Fibroblast of villous mesenchyme (primary cell): ENCODE results near the gene RPTOR. TPM values are rescaled to one million over a fixed set of nuclear protein-coding genes. Genes with fewer than 3 reads are reported as not detected.

ENCODE experiments used
- DNase-seq: peaks from one replicate; pipeline ENCODE4 v3.0.0-alpha.2; 2010; ENCODE audit warnings: low read depth
- H3K4me3 ChIP-seq: 2 replicates; pipeline ENCODE4 v1.5.1; 2011; ENCODE audit warnings: low read depth, mild to moderate bottlenecking, low read length
- total RNA-seq: library from RNA; depleted of rRNA; stranded (reverse); fragments of >200 nt; gene quantifications from 2 replicates; pipeline ENCODE4 v1.2.3, GENCODE V29; 2012
- TF ChIP-seq, protein P1 (sequence below): IDR thresholded peaks from 2 replicates; pipeline ENCODE4 v1.5.1; 2012; ENCODE audit warnings: low read depth, mild to moderate bottlenecking, low read length; ENCODE audit not compliant: insufficient read depth

The RPTOR gene
- total RNA-seq, 1 donor, result 35.8 TPM

DNA sequence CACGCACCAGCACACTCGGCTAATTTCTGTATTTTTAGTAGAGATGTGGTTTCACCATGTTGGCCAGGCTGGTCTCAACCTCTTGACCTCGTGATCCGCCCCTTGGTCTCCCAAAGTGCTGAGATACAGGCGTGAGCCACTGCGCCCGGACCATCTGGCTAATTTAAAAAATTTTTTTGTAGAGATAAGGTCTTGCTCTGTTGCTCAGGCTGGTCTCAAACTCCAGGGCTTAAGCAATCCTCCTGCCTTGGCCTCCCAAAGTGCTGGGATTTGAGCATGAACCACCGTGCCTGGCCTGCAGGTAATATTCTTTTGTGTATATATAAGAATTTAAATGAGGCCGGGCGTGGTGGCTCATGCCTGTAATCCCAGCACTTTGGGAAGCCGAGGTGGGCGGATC lies 115.0 kb downstream of the RPTOR start:
- no peak for DNase-seq
- H3K4me3 ChIP-seq, result no peak overlapping the region
- TF ChIP-seq, protein P1, sequence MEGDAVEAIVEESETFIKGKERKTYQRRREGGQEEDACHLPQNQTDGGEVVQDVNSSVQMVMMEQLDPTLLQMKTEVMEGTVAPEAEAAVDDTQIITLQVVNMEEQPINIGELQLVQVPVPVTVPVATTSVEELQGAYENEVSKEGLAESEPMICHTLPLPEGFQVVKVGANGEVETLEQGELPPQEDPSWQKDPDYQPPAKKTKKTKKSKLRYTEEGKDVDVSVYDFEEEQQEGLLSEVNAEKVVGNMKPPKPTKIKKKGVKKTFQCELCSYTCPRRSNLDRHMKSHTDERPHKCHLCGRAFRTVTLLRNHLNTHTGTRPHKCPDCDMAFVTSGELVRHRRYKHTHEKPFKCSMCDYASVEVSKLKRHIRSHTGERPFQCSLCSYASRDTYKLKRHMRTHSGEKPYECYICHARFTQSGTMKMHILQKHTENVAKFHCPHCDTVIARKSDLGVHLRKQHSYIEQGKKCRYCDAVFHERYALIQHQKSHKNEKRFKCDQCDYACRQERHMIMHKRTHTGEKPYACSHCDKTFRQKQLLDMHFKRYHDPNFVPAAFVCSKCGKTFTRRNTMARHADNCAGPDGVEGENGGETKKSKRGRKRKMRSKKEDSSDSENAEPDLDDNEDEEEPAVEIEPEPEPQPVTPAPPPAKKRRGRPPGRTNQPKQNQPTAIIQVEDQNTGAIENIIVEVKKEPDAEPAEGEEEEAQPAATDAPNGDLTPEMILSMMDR, result no peak

DNA sequence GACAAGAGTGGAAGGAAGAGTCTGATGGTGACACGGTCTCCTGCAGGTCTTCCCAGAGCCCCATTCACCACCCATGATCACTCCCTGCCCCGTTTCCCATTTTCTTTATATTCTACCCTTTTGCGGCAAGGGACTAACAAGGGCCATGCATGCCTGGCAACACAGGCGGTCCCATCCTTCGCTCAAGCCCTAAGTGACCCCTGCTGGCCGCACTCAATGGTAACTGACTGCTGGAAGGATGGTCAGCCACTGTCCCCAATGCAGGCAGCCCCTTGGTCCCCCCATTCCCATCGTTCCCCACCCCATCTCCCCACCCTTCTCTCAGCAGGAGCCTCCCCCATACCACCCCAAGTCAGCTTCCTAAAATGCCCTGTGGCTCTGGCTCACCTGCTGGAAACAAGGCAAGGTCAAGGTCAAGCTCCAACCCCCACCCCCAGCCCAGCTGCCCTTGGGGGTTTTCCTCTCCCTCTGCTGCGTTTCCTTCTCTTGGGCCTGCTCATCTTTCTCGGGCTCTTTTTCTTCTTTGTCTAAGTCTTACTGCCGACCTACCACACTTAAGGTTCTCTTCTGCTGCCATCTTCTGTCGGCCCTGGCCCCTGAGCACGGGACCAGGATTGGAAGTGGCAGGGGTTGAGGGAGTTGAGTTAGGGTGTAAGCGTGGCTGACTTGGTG lies 116.0 kb downstream of the RPTOR start:
- no peak overlapping the region for H3K4me3 ChIP-seq
- TF ChIP-seq, protein P1, result no peak
- DNase-seq, result no peak

DNA sequence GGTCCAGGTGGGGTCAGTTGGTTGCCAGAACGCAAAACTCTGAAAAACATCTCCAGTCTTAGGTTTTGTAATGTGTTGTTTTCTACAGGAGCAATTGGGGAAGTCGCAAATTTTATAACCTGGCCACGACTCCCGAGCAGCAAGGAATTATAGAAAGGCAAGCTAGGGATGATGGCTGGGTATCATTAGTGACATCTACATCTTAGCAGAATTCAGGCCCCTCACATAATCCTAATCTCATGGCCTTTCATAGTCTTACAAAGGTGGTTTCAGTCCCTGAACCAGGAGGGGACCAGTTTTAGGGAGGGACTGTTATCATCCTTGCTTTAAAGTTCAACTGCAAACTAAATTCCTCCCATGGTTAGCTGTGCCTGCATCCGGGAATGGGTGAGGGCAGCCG lies 117.9 kb downstream of the RPTOR start:
- no peak overlapping the region for H3K4me3 ChIP-seq
- no peak for DNase-seq
- TF ChIP-seq, protein P1, result no peak

DNA sequence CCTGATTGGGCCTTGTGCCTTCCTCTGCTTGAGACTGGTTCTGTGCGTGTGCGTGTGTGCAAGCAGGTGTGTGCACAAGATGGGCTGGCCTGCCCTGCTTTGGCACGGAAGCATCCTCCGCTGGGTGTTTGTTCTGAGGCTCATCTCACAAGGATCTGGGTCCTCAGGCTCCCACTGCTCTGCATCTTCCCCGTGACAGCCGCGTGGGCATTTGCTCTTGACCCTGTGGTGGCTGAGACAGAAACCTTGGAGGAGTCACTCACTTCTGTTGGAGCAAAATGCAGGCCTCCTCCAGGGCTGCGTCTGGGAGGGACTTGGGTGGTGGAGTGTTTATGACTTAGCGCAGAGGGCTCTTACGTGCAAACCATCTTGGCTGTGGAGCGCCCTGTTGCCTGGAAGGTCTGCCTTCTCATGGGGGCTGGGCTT lies 119.2 kb downstream of the RPTOR start:
- DNase-seq, result peak; percentile 80
- H3K4me3 ChIP-seq, result no peak overlapping the region

DNA sequence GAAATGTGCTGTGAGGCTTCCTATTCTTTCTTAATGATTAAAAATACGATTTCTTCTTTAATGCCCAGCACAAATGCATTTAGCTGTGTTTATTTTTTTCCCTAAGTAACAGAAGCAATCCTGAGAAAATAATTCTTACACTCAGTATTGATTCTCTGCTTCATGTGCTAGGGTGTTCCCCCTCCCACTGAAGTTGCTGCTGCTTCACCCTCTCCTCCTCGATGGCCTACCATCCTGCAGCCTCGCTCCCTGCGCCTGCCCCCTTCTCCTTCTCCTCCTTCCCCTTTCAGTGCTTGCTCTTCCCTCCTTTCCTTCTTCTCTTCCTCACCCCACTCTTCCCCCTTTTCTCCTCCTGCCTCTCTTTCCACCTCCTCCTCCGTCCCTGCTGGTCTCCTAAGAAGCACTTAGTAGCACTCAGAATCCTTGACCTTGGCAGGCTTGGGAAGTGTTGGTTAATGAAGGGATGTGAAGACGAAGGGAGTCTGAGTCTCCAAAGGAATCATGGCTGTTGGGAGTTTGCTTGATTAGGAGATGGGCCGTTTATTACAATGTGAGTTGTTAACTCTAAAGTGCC lies 119.7 kb downstream of the RPTOR start:
- no peak overlapping the region for H3K4me3 ChIP-seq
- TF ChIP-seq, protein P1, result no peak
- no peak for DNase-seq

More for the DNA sequence above, 119.2 kb downstream of the RPTOR start:
- TF ChIP-seq, protein P1, result no peak

DNA sequence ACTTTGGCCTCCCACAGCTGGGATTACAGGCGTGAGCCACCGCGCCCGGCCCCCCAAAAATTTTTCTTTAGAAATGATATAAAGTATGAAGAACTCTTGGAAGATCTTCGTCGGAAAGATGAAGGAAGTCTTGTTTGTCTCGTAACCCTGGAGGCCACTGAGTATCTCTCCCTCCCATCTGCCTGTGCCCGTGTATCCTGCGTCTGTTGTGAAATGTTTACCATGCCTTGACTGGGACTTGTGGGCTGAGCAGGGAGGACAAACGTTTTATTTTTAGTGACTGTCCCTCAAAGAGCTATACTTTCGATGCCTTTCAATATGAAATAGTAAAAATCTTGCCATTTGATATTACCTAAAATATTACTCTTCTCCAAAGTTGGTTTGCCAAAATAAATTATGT lies 121.2 kb downstream of the RPTOR start:
- no peak for DNase-seq
- H3K4me3 ChIP-seq, result no peak overlapping the region
- TF ChIP-seq, protein P1, result no peak

DNA sequence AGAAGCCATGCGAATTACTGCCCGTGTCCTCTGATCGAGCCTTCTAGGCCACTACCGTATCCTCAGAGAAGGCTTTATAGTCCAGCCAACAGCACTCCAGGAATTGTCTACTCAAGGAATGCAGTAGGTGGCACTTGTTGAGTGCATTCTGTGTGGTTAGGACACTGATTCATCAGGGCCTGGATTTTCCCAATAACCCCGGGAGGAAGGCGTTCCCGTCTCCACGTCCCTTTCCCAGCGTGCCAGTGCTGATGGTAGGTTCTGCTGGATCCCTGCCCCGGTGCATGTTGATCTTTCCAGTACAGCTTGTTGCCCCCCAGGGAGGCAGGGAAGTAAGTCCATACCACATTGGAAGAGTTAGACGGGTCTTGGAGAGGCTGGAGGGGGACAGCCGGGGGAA lies 122.2 kb downstream of the RPTOR start:
- TF ChIP-seq, protein P1, result no peak
- H3K4me3 ChIP-seq, result no peak overlapping the region
- DNase-seq, result no peak
